Globus pallidus (tissue), 1 donor: Measurements from ENCODE around the gene TMEM245.

Experiments
- DNase-seq: peaks from one replicate; pipeline ENCODE4 v3.0.0-alpha.2; 2015; ENCODE audit warnings: low spot score

Gene TMEM245

GRCh38 chr9:109119439-109120203, at the start of gene TMEM245:
Gene TMEM245 (minus strand): TSS chr9:109119947. CDS start chr9:109119913, 34 bp downstream.
- peak; percentile 99 for DNase-seq

DNA sequence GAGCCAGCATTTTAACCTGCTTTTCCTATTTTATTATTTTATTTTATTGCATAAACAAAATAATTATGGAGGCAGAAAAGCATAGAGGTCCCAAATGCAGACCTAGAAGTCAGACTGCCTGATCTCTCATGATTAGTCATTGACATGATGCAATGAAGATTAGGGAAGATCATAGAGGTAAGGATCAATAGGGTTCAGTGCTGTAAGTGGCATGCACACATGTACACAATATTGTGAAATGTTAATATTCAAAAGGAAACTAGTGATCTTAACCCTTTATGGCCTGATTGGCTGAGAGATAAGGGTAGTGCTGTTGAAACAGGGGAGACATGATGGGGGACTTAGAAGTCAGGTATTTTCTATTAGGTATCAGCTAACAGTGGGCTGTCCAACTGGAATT, 48.4 kb upstream of the TMEM245 start:
- DNase-seq, result no peak

DNA sequence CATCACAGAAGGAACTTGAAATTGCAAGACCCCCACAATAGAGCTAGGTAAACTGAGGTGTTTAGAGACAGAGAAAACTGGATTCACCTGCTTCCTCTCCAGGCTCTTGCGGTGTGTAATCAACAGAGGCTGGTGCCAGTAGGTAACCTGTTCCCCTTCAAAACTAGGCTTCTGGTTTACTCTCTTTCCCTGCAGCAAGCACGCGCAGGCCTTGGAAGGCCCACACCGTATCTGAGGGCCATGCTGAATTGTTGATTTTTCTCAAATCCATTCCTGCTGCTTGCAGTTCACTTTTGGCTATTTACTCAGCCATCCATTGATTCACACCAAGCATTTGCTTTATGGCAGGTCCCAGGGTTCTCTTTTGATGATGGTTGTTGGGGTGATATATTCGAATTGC, 48.0 kb upstream of the TMEM245 start:
- DNase-seq, result no peak

DNA sequence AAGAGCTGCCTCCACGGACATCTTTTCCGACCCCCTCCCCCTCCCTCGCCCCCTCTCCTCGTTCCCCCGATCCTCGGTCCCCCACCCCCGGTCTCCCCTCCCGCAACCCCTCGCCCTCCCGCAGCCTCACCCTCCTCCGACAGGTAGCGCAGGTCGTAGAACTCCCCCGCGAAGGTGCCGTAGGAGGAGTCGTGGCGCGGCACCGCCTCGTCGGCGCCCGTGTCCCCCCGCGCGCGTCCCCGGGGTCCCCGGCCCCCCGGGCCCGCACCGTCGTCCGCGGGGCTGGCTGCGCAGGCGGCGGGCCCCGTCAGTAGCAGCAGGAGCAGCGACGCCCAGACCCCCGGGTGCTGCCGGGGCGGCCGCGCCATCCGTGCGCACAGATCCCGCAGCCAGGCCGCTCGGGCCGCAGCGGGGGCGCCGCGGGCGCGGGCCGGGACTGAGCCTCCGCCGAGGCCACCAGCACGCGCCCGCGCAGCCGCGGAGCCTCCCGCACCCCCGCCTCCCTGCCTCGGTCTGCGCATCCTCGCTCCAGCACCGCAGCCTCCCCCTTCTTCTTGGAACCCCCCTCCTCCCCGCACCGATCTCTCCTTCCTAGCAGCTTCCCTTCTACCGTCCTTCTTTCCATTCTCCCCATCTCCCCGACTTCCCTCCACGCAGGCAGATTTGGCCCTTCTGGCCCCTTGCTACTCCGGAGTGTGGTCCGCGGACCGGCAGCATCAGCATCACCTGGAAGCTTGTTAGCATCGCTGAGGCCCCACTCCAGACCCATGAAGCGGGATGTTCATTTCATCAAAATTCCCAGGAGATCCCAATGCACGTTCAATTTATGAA, 47.2 kb upstream of the TMEM245 start, which contains the start of gene FRRS1L:
Gene FRRS1L, minus strand, starts transcription at position 479 of the 831 bp plus-strand sequence. Its CDS starts 111 bp downstream, at position 368.
- peak; percentile 31 for DNase-seq

DNA sequence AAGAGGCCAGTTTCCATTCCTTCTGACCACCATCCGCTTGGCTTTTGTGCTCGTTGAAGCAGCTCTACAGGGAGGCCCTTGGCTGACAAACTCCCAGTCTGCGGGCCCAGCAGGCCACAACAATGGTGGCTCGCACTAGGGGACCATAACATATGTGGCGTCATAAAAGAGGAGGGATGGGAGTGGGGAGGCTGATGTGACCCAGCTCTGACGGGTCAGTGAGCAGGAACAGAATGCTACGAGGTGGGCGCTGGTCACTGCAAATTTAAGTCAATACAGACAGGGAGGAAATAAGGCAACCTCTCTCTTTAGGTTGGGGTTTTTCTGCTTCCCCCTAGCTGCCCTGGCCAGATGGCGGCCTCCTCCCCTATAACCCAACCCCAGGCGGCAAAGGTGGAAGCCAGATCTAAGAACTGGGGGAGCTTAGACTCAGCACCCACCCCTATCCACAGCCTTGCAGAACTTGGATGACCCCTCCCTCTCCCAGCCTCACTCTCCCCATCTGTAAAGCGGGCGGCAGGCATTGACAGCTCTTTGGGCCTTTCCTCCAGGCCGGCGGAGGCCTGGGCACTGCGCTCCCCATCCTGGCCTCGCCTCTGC, 46.5 kb upstream of the TMEM245 start:
- DNase-seq, result no peak

GRCh38 chr9:109164042-109164441, 44.3 kb upstream of the TMEM245 start:
- DNase-seq, result no peak

DNA sequence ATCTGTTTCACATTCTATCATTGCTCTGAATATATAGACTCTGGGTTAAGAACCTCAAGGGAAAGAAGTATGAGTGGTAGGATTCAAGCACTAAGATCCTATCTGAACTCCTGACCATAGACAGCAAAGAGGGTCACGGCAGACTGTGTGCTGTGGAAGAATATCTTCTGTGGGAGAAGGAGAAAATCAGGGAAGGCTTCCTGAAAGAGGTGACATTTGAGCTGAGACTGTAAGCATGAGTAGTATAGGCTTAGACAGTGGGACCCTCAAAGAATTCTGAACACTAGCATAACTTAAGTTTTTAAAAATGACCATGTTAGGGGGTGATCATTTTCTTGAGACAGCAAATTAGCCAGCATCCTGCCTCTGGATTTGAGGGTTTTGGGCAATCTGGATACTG, 43.4 kb upstream of the TMEM245 start:
- DNase-seq, result no peak

- DNase-seq, result no peak
Measured at GRCh38 chr9:109162677-109163076, 42.9 kb upstream of the TMEM245 start.

- no peak for DNase-seq
Measured at GRCh38 chr9:109161471-109161870, 41.7 kb upstream of the TMEM245 start.

DNA sequence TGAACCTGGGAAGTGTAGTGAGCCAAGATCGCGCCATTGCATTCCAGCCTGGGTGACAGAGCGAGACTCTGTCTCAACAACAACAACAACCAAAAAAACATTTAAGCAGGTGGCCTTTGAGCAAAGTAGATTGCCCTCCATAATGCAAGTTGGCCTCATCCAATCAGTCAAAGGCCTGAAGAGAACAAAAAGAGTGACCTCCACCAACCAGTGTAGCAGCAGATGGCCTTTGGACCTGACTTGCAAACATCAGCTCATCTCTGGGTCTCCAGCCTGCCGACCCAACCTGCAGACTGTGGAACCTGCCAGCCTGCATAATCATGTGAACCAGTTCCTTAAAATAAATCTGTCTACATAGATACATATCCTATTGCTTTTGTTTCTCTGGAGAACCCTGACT, 39.8 kb upstream of the TMEM245 start:
- no peak for DNase-seq

DNA sequence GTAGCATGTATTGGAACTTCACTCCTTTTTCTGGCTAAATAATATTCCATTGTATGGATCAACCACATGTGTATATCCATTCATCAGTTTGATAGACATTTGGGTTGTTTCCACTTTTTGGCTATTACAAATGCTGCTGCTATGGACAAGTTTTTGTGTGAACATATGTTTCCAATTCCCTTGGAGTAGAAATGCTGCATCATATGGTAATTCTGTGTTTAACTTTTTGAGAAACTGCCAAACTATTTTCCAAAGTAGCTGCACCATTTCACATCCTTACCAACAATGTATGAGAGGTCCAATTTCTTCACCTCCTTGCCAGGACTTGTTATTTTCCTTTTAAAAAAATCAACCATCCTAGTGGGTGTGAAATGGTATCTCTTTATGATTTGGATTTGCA, 38.9 kb upstream of the TMEM245 start:
- no peak for DNase-seq

- no peak for DNase-seq
Measured at GRCh38 chr9:109156708-109157107, 37.0 kb upstream of the TMEM245 start.

- DNase-seq, result no peak
Measured at GRCh38 chr9:109150925-109151545, 31.3 kb upstream of the TMEM245 start.

- no peak for DNase-seq
Measured at GRCh38 chr9:109149722-109150121, 30.0 kb upstream of the TMEM245 start.

- DNase-seq, result no peak
Measured at GRCh38 chr9:109149089-109149488, 29.3 kb upstream of the TMEM245 start.

GRCh38 chr9:109145051-109145450, 25.3 kb upstream of the TMEM245 start:
- DNase-seq, result no peak

DNA sequence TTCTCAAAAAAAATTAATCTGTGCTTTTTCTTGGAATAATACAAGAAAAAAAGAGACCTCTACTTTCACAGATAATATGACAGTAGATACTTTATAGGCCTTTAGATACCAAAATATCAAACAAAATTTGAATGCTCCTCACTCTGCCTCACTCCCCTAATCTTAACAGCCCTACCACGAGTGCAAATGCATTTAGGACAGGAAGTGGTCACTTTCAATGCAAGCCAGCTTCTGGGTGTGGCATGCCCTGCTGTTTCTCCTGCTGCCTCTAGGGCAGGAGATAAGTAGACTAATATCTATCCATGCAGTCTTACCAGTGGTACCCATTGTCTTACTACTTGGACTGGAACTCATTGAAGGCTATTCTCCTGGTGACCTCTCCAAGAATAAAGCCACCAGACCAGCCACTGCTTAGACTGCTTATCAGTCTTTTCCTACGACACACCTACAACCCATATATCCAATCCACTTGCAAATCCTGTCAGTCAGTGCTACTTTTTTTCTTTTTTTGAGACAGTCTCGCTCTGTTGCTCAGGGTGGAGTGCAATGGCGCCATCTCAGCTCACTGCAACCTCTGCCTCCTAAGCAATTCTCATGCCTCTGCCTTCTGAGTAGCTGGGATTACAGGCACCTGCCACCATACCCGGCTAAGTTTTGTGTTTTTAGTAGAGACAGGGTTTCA, 24.3 kb upstream of the TMEM245 start:
- DNase-seq, result no peak

GRCh38 chr9:109141375-109141774, 21.6 kb upstream of the TMEM245 start:
- no peak for DNase-seq

GRCh38 chr9:109139851-109140250, 20.1 kb upstream of the TMEM245 start:
- DNase-seq, result no peak

DNA sequence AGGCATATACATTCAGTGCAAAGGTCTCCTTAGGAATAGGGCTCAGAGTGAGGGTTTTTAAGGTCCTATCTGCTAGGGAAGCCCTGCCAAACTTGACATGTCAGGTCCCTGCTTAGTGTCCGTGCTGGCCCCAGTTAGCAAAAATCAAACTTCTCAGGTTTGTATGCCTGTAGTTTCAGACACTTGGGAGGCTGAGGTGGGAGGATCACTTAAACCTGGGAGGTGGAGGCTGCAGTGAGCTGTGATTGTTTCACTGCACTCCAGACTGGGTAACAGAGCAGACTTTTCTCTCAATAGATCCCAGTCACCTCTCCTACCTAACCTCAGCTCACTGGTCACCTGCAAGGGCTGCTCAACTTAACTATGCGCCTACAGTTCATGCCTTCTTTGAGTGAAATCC, 18.7 kb upstream of the TMEM245 start:
- DNase-seq, result no peak

GRCh38 chr9:109134167-109134578, 14.4 kb upstream of the TMEM245 start:
- no peak for DNase-seq

DNA sequence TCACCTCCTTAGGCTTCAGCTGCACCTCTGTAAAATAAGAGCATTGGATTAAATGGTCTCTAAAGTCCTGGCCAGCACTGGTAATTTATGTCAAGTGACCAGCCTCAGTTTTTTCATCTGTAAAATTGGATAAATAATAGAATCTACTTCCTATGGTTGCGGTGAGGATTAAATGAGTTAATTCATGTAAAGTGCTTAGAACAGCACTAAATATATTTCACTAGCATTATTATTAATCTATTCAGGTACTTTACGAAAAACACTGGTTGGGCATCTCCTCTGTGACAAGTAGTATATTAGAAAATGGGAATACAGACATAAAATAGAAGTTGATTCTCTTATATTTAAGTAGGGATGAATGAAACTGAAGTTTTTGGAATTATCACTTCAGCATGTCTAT, 13.8 kb upstream of the TMEM245 start:
- no peak for DNase-seq
